Fibroblast of gingiva (primary cell): ENCODE measurements around the gene EPO.
"Not testable (repeated sequence)": the region's sequence is repeated elsewhere in the genome, so short reads cannot be mapped to it uniquely, and the experiment has no call there.

Experiments
- DNase-seq: peaks from one replicate; pipeline ENCODE4 v3.0.0-alpha.2; 2011; ENCODE audit warnings: low read depth

Gene EPO

DNA sequence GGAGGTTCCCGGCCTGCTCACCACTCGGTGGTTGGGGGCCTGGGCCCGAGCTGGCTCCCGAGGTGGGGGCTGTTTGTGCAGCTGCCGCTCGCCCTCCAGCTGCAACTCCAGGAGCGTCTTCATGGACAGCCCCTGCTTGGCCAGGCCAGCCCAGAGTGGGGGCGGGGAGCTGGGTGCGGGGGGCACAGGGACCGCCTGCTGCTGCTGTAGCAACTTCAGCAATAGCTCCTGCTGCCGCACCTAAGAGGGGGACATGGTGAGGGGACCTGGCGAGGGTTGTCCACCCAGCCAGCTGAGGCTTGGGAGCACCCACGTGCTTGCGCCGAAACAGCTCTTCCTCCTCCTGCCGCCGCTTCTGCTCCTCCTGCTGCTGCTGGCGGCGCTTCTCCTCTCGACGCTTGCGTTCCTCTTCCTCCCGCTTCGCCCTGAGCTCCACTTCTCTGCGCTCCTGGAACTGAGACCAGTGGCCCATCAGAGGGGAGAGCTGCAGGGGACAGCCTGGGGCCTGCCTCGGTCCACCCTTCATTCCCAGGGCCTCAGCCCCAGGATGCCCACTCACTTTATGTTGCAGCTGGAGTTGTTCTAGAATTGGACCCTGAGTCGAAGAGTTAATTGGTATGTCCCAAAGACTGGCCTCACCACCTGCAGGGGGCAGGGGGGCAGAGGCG lies 37.1 kb upstream of the EPO start:
- DNase-seq, result no peak

DNA sequence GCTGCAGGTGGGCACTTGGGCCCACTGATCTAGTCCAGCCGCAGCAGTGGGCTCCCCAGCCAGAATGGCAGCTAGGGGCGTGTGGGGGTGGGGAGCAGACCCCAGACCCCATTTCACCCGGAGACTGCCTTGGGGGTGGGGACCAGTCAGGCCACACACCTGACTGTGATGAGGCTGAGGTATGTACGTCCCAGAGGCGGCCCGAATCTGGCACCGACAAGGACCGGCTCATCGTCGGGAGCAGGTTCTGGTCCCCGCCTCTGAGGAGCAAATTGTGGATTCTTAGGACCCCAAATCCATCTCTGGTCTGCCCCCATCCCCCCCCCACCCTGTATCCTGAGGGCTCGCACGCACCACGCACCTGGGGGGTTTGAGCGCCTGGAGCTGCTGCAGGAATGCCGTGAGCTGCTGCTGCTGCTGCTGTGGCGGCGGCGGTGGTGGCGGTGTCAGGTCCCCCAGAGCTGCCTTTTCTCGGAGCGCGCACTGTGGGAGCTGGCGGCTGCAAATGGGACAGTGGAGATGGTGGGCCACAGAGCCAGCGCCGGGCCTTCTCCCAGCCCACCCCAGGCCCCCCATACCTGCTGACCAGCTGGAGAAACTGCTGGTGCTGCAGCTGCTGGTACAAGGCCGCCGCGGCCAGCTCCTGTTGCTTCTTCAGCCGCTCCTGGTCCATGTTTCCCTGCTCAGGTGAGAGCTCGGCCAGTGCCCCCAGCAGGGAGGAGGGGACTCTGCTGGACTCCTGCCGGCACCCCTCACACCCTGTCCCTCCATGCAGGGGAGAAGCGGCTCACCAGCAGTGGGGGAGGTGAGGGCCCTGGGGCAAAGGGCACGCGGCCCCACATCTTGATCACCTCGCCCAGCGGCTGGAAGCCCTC lies 36.4 kb upstream of the EPO start:
- no peak for DNase-seq

DNA sequence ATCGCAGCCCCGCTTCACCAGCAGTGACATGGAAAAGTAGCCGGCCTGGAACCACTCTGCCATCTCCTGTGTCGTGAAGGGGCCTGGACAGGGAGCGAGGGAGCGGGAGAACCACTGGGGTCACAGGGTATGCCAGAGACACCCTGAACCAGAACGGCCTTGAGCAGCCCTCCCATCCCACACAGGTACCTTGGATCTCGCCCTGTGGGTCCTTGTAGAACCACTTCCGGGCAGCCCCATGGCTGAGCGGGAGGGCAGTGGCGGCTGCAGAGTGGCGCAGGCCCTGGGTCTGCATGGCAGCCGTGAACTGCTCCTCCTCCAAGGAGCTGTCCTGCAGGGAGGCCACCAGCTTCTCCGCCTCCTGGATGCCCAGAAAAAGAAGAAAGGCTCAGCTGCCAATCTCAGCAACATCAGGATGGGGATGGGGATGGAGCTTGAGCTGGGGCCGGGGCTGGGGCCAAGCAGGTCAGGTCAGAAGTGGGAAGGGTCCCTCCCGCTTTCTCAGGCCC lies 35.7 kb upstream of the EPO start:
- DNase-seq, result no peak

DNA sequence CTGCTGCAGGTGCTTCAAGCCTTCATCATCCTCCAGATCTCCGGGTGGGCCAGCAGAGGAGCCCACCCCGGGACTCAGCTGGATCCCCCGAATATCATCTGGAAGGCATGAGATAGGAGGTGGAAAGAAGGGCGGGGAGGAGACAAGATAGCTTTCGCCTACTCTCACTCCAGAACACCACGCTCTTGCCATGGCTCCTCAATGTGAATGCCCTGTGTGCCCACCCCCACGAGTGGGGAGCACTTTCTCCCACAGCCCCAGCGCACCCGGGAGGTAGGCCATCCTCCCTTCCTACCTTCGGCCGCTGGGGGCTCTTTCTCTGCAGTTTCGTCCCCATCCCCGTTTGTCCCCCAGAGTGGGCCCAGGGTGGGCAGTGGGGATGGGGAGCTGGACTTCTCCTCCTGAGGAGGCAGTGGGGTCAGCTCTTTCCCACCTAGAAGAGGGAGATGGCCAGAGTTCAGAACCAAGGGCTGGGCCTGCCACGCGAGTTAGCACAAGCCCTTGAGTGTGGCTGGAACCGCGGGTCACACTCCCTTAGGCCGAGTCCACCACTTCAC lies 35.1 kb upstream of the EPO start:
- no peak for DNase-seq

DNA sequence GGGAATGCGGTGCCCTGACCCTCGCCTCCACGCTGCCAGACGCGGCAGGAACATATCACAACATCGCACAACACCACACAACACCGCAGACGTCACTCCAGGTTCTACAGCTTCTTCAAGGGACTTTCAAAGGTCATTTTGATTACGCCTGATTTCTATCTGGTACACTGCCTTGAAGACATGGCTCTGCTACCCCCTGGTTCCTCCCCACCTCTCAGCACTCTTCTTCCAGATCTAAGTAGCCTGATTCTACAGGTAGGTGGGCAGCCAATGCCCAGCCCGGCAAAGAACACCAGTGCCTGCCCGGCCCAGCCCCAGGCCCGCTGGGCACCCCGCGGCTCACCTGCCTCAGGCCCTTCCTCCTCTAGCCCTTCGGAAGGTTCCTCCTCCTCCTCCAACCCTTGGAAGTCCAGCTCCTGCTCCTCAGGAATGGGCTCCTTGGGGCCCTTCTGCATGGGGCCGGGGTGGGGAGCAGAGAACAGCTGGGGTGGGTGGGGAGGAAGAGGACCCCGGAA lies 34.6 kb upstream of the EPO start:
- DNase-seq, result no peak

DNA sequence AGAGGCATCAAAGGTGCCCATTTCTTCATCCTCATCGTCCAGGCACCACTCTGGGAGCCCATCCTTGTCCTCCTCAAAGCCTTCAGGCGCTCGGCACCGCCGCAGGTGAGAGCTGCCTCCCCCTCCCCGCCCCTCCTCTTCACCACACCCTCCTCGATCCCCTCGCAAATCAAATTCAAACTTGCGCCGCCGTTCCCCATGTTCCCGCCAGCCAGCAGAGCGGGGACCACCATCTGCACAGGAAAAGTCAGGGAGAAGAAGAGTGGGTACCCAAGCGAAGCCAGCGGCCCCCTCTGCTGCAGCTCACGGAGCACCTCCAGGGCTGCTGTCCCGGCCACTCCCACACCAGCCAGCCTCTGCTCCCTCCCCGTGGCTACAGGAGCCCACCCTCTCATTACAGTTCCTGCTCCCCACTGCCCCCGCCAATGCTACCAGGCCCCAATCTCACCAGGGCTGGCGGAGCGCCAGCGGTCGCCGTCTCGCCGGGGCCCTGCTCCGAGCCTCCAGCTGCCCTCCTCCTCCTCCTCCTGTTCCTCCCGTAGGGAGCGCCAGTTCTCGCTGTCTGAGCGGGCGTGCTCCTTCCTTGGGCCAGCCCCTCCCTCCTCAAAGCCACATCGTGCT lies 34.0 kb upstream of the EPO start:
- DNase-seq, result no peak

DNA sequence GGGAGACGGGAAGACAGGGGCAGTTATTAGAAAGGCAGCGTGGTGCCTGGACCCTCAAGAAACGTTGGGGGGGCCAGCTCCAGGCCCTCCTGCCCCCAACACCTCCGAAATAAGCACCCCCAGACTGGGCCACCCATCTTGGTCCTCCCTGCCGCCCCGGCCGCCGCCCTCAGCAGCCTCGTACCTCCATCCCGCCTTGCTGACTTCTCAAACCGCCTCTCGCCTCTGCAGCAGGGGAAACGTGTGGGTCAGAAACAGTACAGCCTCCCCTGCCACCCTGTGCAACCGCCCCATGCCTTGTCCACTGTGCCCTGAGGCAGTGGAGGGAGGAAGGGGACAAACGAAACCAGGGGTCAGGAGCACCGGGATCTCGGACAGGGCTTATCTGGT lies 33.5 kb upstream of the EPO start:
- no peak for DNase-seq

DNA sequence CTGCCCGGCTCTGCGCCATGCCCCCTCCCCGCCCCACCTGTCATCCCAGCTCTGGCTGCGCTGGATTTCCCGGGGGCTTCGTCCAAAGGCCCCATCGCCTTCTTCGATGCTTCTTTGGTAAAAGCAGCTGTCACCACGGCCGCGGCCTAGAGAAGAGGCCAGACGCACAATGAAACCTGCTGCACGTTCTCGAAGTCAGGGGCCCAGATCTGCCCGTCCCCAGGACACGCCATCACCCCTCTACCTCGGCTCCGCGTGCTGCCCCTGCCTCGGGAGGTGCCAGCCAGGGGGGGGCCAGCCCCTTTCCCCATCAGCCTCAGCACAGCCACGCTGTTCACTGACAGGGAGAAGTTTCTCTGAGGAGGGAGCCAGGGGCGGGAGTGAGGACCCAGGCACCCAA lies 33.0 kb upstream of the EPO start:
- DNase-seq, result no peak

DNA sequence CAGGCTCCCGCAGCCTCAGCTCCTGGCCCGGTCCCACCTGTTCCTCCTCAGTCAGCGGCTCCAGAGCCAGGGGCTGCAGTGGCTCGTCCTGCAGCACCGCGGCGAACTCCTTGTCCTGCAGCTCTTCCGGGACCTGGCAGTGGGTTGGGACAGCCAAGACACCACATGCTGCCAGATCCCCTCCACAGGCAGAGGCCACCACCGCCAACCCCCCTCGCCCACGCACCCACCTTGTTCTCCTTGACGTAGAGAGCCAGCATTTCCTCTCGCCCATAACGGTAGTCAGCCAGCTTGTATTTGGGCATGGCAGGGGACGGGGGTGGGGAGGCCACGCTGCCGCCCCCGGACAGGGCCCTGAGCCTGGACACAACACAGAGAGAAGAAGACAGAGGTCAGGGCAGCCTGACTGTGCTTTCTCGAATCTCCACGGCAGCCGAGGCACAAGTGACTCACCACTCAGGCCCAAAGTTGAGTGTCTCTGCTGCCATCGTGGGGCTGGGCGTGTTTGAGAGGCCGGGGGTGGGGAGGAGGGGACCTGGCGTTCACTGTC lies 32.4 kb upstream of the EPO start:
- no peak for DNase-seq

DNA sequence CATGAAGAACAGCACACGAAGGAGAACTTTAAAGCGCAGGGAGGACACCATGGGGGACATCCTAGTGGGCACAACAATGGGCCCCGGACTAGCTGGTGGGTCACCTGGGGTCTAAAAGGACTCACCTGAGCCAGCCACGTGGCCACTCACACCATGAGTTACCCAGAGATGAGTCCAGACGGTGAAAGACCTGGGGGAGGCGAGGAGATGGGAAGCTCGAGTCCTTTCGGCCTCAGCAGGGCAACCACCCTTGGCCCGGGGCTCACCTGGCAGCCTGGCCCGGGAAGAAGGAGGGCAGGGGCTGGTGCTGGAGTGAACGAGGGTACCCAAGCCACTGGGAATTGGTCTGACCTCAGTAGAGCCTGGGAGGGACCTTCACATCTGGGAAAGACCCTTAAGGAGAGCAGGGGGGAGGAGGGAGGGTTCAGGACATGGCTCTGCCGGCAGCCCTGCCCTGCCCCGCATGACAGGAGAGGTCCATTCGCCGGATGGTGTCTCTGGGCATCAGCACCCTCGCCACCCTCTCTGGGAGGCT lies 31.9 kb upstream of the EPO start:
- DNase-seq, result no peak

DNA sequence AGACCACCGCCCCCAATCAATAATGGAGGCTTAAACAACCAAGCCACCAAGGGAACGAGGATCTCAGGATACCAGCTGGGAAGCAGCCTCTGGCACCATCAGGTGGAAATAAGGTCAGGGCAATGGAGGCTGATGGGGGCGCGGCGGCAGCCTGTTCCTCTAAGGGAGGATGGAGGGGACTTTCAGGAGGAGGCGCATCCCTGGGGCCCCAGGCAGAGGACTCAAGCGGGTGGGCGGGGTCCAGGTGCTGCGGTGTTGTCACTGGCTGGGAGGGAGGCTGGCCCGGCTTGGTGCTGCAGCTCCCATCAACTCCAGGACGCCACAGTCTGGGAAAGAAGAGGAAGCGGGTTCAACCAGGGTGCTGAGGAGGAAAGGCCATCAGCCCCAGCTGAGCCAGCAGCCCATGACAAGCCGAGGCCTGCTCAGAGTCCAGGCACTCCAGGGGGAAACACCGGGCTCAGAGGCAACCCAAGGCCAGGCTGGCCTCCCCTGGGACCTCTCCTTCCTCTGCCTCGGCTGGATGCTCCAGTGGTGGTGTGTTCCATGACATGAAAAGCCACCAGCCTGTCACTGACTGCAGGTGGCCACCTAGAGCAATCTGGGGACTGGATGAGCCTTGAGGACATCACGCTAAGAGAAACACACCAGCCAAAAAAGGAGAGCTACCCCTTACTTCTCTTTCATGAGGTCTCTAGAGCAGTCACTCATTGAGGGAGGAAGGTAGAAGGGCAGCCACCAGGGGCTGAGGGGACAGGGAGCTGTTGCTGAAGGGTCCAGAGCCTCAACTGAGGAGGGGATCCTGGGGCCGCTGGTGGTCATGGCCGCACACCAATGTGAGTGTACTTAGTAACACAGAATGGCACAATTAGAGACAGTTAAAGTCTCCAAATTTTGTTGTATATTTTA lies 30.8 kb upstream of the EPO start:
- no peak for DNase-seq

DNA sequence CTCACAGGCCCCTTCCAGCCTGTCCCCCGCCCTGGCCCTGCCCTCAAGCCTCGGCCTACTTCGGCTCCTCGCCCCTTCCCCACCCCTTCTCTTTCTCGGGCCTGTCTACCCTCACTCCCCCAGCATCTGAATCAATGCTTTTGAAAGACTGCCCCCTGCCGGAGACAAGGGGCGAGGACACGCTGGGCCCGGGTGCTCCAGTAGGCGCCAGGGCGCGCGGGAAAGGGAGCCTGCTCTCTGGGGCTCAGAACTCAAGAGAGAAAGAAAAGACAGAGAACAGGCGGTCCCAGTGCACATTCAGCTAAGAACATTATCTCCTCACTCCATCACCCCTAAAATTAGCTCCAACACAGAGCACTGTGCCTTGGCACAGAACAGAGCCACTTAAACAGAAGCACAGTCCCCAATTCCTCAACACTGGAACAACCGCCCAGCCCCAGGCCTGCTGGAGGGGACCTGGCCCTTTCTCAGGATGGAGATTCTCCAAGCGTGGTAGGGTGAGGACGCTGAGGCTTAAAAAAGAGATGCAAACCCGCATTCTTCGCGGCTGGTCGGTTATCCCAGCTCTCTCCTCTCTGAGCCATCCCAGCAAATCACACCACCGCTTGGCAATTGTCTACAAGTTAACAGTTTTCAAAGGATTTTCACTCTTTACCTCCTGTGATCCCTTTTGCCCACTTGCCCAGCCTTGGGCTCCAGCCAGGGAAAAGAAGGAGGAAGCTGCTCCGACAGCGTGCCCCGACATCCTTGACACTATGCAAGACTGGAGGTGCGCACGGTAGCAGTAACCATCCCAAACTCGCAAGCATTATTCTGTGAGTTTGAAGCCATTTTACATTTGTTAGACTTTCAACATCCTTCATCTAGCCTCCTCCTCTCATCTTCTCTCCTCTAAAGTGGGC lies 28.3 kb upstream of the EPO start:
- DNase-seq, result peak; percentile 58

DNA sequence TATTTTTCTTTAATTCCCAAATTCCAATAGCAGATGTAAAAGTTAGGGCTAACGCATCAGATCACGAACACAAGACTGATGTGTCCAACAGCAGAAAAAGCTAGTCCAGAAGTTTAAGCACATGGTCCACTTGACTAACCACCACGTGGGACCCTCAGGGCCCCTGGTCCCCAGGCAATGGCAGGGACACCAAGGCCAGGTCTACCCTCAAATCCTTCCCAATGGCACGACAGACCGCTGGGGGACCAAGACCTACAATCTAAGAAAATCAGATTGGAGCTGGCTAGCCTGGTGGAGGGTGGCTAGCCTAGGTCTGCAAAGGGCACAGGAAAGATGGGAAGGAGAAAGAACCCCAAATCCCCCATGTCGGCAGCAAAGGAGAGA lies 27.7 kb upstream of the EPO start:
- DNase-seq, result no peak

DNA sequence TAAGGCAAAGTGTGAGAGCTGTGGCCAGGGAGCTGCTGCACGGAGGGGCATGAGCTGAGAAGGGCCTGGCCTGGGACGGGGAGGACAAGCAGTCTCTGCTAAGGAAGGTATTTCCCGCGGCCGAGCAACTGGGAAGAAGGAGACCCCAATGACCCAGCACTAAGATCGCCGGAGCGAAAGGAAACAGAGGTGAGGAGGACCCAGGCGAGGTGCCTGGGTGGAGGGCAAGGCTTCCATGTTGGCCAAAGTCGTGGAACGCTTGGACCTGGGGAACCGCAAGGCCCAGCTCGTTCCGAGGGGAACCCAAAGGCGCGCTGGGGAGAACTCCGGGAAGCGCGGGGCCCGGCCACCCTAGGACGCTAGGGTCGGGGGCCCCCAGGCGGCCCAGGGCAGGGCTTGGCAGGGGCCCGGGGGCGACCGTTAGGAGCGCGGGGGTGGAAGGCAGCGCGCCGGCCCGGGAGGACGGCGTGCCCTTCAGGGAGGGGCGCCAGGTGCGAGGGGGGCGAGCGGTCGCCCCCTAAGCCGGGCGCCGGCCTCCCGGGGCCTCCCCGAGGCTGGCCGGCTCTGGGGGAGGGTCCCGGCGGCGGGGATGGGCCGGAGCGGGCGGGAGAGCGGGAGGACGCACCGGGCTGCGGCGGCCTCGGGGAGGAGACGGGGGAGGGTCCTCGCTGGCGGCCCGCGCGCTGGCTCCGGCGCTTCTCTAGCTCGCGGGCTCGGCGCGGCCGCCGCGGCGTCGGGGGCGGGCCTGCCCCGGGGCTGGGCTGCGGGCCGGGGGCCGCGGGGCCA lies 26.8 kb upstream of the EPO start:
- no peak for DNase-seq

DNA sequence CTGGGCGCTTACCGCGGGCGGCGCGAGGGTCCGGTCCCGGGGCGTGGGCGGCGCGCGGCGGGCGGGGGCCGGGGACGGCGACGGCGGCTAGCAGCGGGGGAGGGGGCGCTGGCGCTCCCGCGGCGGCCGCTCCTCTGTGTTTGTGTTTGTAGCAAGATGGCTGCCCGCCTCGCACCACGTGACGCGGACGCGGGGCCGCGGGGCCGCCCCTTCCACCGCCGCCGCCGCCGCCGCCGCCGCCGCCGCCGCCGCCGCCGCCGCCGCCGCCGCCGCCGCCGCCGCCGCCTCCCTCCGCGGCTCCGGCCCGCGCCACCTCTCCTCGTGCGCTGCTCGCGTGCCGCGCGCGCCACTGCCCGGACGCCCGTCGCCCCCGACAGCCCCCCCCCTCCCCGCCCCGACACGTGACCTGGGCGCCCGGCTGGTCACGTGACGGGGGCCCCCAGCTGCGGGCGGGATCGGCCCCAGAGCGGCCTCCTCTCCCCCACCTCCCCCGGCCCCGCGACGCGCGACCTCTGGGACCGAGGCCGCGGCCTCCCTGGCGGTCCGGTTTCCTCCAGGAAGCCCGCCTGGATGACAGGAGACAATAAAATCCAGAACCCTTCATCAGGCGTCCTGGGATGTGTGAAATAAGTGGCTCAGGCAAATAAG lies 26.0 kb upstream of the EPO start, which contains the start of gene GIGYF1:
TSS of gene GIGYF1 (minus strand) at position 153 of the 648 bp plus-strand sequence. CDS start 6,012 bp downstream, outside the sequence.
- peak; percentile 54 for DNase-seq

DNA sequence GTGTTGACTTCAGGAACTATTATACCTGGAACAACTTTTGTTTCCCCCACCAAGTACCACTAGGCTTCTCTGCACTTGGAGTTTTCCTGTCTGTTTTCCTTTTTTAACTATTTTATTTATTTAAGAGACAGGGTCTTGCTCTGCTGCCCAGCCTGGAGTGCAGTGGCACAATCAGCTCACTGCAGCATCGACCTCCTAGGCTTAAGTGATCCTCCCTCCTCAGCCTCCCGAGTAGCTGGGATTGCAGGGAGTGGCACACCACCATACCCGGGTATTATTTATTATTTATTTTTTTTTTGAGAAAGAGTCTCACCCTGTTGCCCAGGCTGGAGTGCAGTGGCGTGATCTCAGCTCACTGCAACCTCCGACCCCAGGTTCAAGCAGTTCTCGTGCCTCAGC lies 24.1 kb upstream of the EPO start:
- DNase-seq, result no peak

DNA sequence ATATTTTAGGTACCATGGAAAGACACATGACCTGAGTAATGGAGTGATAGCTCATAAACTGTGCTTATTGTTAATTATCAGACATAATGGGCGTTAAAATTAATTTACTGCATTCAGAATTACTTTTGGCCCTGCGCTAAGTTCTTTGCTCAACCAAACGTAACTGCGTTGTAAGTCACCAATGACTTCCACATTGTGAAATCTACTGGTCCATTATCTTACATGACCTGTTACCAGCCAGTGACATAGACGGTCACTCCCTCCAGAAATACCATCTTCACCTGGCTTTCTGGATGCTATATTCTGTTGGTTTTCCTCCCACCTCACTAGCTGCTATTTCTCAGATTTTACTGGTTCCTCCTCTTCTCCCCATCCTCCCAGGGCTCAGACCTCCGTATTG lies 21.2 kb upstream of the EPO start:
- DNase-seq, result no peak

DNA sequence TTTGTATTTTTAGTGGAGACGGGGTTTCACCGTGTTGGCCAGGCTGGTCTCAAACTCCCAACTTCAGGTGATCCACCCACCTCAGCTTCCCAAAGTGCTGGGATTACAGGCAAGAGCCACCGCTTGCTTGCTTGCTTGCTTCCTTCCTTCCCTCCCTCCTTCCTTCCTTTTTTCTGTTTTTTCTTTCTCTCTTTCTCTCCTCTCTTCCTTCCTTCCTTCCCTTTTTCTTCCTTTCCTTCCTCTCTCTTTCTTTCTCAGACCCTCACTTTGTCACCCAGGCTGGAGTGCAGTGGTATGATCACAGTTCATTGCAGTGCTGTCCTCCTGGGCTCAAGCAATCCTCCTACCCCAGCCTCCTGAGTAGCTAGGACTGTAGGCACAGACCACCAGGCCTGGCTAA lies 19.2 kb upstream of the EPO start:
- not testable (repeated sequence) for DNase-seq
